Endothelial cell of umbilical vein (primary cell): ENCODE measurements around the gene SAFB. TPM values are rescaled to one million over a fixed set of nuclear protein-coding genes. Genes with fewer than 3 reads are reported as not detected.

Source experiments
- BruUV-seq: library from RNA; stranded (reverse); fragments of 400-500 nt; replicated peaks from 2 replicates; lab custom pipeline; 2021; lab: Mats Ljungman, UMichigan
- CTCF ChIA-PET: fragments of 300-600, 350-600 bp; sonication (Branson Sonifier 250); formaldehyde crosslinking; loops from one replicate; lab custom pipeline; 2021; ENCODE audit warnings: antibody characterized with exemption, inconsistent platforms; lab: Charles Lee
- POLR2A ChIA-PET: fragments of 300-600, 350-600 bp; sonication (Branson Sonifier 250); formaldehyde crosslinking; loops from one replicate; lab custom pipeline; 2021; ENCODE audit warnings: antibody characterized with exemption, inconsistent platforms; lab: Charles Lee
- DNase-seq: peaks from one replicate; pipeline ENCODE4 v3.0.0-alpha.2; 2011; ENCODE audit warnings: low read depth, low spot score
- FAIRE-seq: peaks from 2 replicates; lab custom pipeline; 2011; peaks lifted over from hg19 to GRCh38; lab: Jason Lieb, UNC
- H2AFZ ChIP-seq: 2 replicates; pipeline ENCODE4 v1.6.0; 2012; ENCODE audit warnings: low read depth, low read length, control low read depth, inconsistent platforms
- H3K27ac ChIP-seq: 2 replicates; pipeline ENCODE4 v1.5.1; 2011; ENCODE audit warnings: low read depth, mild to moderate bottlenecking, control low read depth, low read length, moderate library complexity; ENCODE audit not compliant: insufficient read depth
- H3K27me3 ChIP-seq, 2 experiments: 2 replicates each; pipeline versions ENCODE4 v1.6.0 to v1.6.1; 2011; ENCODE audit warnings: low read length in 2 of 2, mixed read lengths in 1 of 2; ENCODE audit not compliant: control insufficient read depth in 2 of 2, insufficient read depth in 2 of 2
- H3K36me3 ChIP-seq, 2 experiments: 2 replicates in 1 of 2; 3 replicates in 1 of 2; pipeline ENCODE4 v1.5.1; 2011; ENCODE audit warnings: low read length in 2 of 2, mild to moderate bottlenecking in 1 of 2, moderate library complexity in 1 of 2; ENCODE audit not compliant: control insufficient read depth in 2 of 2, insufficient read depth in 2 of 2; ENCODE audit errors: extremely low read depth in 1 of 2
- H3K4me1 ChIP-seq: 3 replicates; pipeline ENCODE4 v1.5.1; 2011; ENCODE audit warnings: mild to moderate bottlenecking, low read length; ENCODE audit not compliant: control insufficient read depth, insufficient read depth; ENCODE audit errors: extremely low read depth
- H3K4me2 ChIP-seq: 2 replicates; pipeline ENCODE4 v1.6.1; 2011; ENCODE audit warnings: low read length, control low read depth, mixed read lengths; ENCODE audit not compliant: insufficient read depth
- H3K4me3 ChIP-seq, 3 experiments: fragments of 200-600 bp in 1 of 3; sonication (generic), shearing (Covaris generic) in 1 of 3; replicated peaks in 1 of 3; 2 replicates each; pipeline ENCODE4 v1.5.1; 2011 to 2016; ENCODE audit warnings: control low read depth in 3 of 3, low read length in 3 of 3, mild to moderate bottlenecking in 2 of 3, inconsistent platforms in 1 of 3, low read depth in 1 of 3, moderate library complexity in 1 of 3; ENCODE audit not compliant: insufficient read depth in 1 of 3
- H3K79me2 ChIP-seq: 2 replicates; pipeline ENCODE4 v1.6.0; 2012; ENCODE audit warnings: low read length, inconsistent platforms; ENCODE audit not compliant: control insufficient read depth, insufficient read depth
- H3K9ac ChIP-seq: replicated peaks from 2 replicates; pipeline ENCODE3; 2011; ENCODE audit warnings: low read length, control low read depth; ENCODE audit not compliant: insufficient read depth; ENCODE audit errors: extremely low read depth
- H3K9me1 ChIP-seq: replicated peaks from 3 replicates; pipeline ENCODE4 v1.6.0; 2011; ENCODE audit warnings: mild to moderate bottlenecking, low read length; ENCODE audit not compliant: control insufficient read depth, insufficient read depth; ENCODE audit errors: extremely low read depth
- H3K9me3 ChIP-seq: replicated peaks from 2 replicates; pipeline ENCODE4 v1.5.1; 2012; ENCODE audit warnings: low read length, inconsistent platforms; ENCODE audit not compliant: control insufficient read depth, insufficient read depth
- H4K20me1 ChIP-seq: replicated peaks from 2 replicates; pipeline ENCODE3; 2011; ENCODE audit warnings: mild to moderate bottlenecking, low read length; ENCODE audit not compliant: control insufficient read depth, insufficient read depth; ENCODE audit errors: extremely low read depth
- GATA2 ChIP-seq: IDR thresholded peaks from 2 replicates; pipeline ENCODE4 v1.7.0; 2011; ENCODE audit warnings: low read depth, mild to moderate bottlenecking, moderate library complexity, mixed read lengths, low read length; ENCODE audit not compliant: insufficient read length, insufficient read depth
- POLR2A ChIP-seq: IDR thresholded peaks from 2 replicates; pipeline ENCODE4 v1.6.1; 2012; ENCODE audit warnings: low read depth, mild to moderate bottlenecking, control low read depth, low read length
- dilution Hi-C: fragments of 300-500 bp; cut with MboI; formaldehyde crosslinking; loops from one replicate; pipeline ENCODE4 v1.15.0; 2019; ENCODE audit warnings: low sequenced_read_pairs; ENCODE audit not compliant: extremely low pct_ligation_motif_present
- intact Hi-C: fragments of 100-400 bp; cut with micrococcal nuclease; formaldehyde crosslinking; loops from one replicate; pipeline ENCODE4 v1.10.0; 2022
- polyA plus RNA-seq, 4 experiments: library from polyadenylated mRNA; depleted of rRNA in 3 of 4; stranded (reverse) in 3 of 4; unstranded in 1 of 4; fragments of >200 nt; gene quantifications; 2 replicates each; pipeline versions ENCODE4 v1.2.1 to v1.2.3, GENCODE V29; 2011 to 2012; ENCODE audit warnings: missing spikeins in 1 of 4
- total RNA-seq: library from RNA; stranded (reverse); gene quantifications from 2 replicates; pipeline ENCODE4 v1.2.3, GENCODE V29; 2021
- TF ChIP-seq, protein P1 (sequence below), 2 donors: IDR thresholded peaks; 1 replicate in 1 of 2; 2 replicates in 1 of 2; pipeline ENCODE4 v1.5.1; 2011; ENCODE audit warnings: low read length in 2 of 2, mild to moderate bottlenecking in 2 of 2, moderate library complexity in 2 of 2, control low read depth in 1 of 2, inconsistent platforms in 1 of 2, low read depth in 1 of 2; ENCODE audit not compliant: insufficient read depth in 1 of 2; ENCODE audit errors: extremely low read depth in 1 of 2

SAFB gene
- total and polyA plus RNA-seq, 2 donors (not counting 3 experiments of a cell fraction or from before 2014, with no cell fraction given), result 44.7 to 109 TPM

DNA sequence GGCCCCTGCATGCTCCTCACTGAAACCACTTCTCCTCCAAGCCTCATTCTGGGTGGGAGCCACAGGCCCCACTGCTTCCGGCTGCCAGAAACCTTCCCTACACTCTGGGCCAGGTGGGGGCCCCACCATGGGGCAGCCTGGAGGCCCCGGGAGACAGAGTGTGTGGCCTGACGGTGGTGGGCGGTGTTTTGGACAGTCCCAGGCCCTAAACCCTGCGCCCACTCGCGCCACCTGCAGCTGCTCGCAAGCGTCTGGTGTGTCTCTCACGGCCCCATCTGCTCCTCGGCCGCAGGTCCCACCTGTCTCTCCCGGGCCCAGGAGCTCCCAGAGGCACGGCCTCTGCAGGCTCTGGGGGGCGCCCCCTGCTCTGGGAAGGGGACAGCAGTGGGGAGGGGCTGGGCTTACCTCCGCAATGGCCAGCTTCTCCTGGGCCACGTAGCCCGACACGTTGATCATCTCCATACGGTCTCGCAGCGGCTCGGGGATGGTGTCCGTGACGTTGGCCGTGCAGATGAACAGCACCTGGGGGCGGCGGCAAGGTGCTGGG lies 72.8 kb downstream of the SAFB start:
- no peaks in the 10 kb centered on the region for H3K27me3 ChIP-seq
- no peak overlapping the region for H3K4me2 ChIP-seq
- no peak overlapping the region for H3K4me3 ChIP-seq
- DNase-seq, result no peak
- intact Hi-C loops, result no loop called here
- dilution Hi-C loops, result no loop called here
- no peak overlapping the region for H3K9ac ChIP-seq
- H3K9me3 ChIP-seq, result no peaks in the 10 kb centered on the region
- no TSS peak for BruUV-seq
- no peak overlapping the region for H2AFZ ChIP-seq
- FAIRE-seq, result no peak
- peaks cover 11 to 51% of the 10 kb centered on the region in 2 experiments for H3K36me3 ChIP-seq
- H3K4me1 ChIP-seq, result peaks cover 8% of the 10 kb centered on the region
- ChIA-PET POLR2A (interaction anchor here (1.0 kb wide), 1 partner anchor 9 kb away, joined by 5 read pairs; no protein-coding TSS in a partner anchor), CTCF (interaction anchor here (1.1 kb wide), 1 partner anchor 9 kb away, joined by 4 read pairs; no protein-coding TSS in a partner anchor)
- H3K79me2 ChIP-seq, result peaks cover 46% of the 10 kb centered on the region
- no peaks in the 10 kb centered on the region for H4K20me1 ChIP-seq
- H3K9me1 ChIP-seq, result no peaks in the 10 kb centered on the region
- H3K27ac ChIP-seq, result no peak overlapping the region
- no peak for TF ChIP-seq GATA2
- TF ChIP-seq, protein P1, sequence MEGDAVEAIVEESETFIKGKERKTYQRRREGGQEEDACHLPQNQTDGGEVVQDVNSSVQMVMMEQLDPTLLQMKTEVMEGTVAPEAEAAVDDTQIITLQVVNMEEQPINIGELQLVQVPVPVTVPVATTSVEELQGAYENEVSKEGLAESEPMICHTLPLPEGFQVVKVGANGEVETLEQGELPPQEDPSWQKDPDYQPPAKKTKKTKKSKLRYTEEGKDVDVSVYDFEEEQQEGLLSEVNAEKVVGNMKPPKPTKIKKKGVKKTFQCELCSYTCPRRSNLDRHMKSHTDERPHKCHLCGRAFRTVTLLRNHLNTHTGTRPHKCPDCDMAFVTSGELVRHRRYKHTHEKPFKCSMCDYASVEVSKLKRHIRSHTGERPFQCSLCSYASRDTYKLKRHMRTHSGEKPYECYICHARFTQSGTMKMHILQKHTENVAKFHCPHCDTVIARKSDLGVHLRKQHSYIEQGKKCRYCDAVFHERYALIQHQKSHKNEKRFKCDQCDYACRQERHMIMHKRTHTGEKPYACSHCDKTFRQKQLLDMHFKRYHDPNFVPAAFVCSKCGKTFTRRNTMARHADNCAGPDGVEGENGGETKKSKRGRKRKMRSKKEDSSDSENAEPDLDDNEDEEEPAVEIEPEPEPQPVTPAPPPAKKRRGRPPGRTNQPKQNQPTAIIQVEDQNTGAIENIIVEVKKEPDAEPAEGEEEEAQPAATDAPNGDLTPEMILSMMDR (IDR thresholded peaks at IDR 0.05; ENCODE audit: extremely low read depth in 1 of 2, insufficient read depth in 1 of 2, low read depth in 1 of 2, low read length in 2 of 2), result no peak
- TF ChIP-seq POLR2A, result peak; percentile 28
